GM21381 (cell line): ENCODE measurements around the gene PCDHGA3.
"Not testable (repeated sequence)": the region's sequence is repeated elsewhere in the genome, so short reads cannot be mapped to it uniquely, and the experiment has no call there.

Source experiments
- ATAC-seq: cut with Tn5 transposase; IDR thresholded peaks from one replicate; pipeline ENCODE4 v1.9.1; 2021; ENCODE audit warnings: mild to moderate bottlenecking, moderate library complexity; ENCODE audit not compliant: unreplicated experiment

PCDHGA3 gene

GRCh38 chr5:141345327-141345726 lies 1.7 kb downstream of the PCDHGA3 start:
- ATAC-seq = no peak

- ATAC-seq = not testable (repeated sequence)
Observed at GRCh38 chr5:141346017-141346416, 2.4 kb downstream of the PCDHGA3 start.

DNA sequence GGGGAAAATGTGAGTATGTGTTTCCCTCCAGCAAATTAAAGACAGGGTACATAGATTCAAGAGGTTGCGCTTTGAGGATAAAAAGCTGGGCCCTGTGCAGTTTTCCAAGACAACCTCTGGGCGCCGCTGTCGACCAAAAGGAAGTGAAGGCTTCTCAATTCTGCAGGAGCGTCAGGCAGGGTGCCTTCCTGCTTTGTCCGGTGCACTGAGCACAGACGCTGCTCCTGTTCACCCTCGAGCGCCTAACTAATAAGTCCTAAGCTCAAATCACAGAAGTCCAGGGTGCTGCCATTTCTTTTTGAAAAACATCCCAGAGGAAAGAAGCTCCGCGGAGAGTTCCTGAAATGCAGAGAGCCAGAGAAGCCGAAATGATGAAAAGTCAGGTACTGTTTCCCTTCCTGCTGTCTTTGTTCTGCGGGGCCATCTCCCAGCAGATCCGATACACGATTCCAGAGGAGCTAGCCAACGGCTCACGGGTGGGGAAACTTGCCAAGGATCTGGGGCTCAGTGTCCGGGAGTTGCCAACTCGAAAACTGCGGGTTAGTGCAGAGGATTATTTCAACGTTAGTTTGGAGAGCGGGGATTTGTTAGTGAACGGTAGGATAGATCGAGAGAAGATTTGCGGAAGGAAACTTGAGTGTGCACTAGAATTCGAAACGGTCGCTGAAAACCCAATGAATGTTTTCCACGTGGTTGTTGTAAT lies 6.4 kb downstream of the PCDHGA3 start, which contains the start of gene PCDHGB1:
PCDHGB1 (plus strand) TSS at position 183 of the 703 bp plus-strand sequence; CDS start at position 345, 162 bp downstream.
- ATAC-seq = no peak

DNA sequence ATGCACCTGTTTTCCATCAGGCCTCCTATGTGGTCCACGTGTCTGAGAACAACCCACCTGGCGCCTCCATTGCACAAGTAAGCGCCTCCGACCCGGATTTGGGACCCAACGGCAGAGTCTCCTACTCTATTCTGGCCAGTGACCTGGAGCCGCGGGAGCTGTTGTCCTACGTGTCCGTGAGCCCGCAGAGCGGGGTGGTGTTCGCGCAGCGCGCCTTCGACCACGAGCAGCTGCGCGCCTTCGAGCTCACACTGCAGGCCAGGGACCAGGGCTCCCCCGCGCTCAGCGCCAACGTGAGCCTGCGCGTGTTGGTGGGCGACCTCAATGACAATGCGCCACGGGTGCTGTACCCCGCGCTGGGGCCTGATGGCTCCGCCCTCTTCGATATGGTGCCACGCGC lies 8.0 kb downstream of the PCDHGA3 start:
- ATAC-seq = no peak

GRCh38 chr5:141354900-141355469 lies 11.4 kb downstream of the PCDHGA3 start, which contains the start of gene PCDHGA4:
Gene PCDHGA4, plus strand, starts transcription at chr5:141355021. Its CDS starts 87 bp downstream, at chr5:141355108.
- no peak for ATAC-seq

- no peak for ATAC-seq
Observed at GRCh38 chr5:141355641-141356040, 12.0 kb downstream of the PCDHGA3 start.

GRCh38 chr5:141356133-141356532 lies 12.5 kb downstream of the PCDHGA3 start:
- ATAC-seq = no peak

DNA sequence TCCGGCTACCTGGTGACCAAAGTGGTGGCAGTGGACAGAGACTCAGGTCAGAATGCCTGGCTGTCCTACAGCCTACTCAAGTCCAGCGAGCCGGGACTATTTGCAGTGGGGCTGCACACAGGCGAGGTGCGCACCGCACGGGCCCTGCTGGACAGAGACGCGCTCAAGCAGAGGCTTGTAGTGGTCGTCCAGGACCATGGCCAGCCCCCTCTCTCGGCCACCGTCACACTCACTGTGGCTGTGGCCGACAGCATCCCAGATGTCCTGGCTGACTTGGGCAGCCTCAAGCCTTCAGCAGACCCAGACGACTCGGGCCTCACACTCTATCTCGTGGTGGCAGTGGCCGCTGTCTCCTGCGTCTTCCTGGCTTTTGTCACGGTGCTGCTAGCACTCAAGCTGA lies 13.3 kb downstream of the PCDHGA3 start:
- no peak for ATAC-seq

GRCh38 chr5:141359790-141360426 lies 16.3 kb downstream of the PCDHGA3 start, which contains the start of gene PCDHGB2:
Gene PCDHGB2, plus strand, starts transcription at chr5:141359994. Its CDS starts 142 bp downstream, at chr5:141360136.
- ATAC-seq = no peak

DNA sequence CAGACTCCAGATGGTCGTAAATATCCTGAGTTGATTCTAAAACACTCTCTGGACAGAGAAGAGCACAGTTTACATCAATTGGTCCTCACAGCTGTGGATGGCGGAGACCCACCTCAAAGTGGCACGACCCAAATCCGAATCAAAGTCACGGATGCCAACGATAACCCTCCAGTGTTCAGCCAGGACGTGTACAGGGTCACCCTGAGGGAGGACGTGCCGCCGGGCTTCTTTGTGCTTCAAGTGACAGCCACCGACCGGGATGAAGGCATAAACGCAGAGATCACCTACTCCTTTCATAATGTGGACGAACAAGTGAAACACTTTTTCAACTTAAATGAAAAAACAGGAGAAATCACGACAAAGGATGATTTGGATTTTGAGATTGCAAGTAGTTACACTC lies 17.1 kb downstream of the PCDHGA3 start:
- ATAC-seq = no peak

- no peak for ATAC-seq
Observed at GRCh38 chr5:141362719-141363118, 19.1 kb downstream of the PCDHGA3 start.

DNA sequence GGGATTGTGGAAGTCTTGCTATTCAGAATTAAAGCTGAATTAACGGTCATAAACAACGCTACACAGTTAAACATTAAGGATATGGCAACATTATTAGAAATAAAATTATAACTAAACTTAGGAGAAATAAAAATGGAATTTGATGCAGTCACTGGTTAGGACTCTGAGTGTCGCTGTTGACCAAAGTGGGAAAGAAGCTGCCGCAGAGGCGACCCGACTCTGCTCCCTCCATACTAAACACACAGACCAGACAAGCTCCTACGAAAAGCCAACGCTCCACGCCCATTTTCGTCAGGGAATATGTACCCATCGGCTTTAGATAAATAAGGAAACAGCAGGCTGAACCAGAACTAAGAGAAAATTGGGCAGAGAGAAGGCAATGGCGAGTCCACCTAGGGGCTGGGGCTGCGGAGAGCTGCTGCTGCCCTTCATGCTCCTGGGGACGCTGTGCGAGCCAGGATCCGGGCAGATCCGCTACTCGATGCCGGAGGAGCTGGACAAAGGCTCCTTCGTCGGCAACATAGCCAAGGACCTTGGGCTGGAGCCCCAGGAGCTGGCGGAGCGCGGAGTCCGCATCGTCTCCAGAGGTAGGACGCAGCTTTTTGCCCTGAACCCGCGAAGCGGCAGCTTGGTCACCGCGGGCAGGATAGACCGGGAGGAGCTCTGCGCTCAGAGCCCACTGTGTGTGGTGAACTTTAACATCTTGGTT lies 20.5 kb downstream of the PCDHGA3 start, which contains the start of gene PCDHGA5:
PCDHGA5 (plus strand) TSS at position 211 of the 709 bp plus-strand sequence; CDS start at position 380, 169 bp downstream.
- no peak for ATAC-seq

- ATAC-seq = no peak
Observed at GRCh38 chr5:141366016-141366896, 22.6 kb downstream of the PCDHGA3 start.

DNA sequence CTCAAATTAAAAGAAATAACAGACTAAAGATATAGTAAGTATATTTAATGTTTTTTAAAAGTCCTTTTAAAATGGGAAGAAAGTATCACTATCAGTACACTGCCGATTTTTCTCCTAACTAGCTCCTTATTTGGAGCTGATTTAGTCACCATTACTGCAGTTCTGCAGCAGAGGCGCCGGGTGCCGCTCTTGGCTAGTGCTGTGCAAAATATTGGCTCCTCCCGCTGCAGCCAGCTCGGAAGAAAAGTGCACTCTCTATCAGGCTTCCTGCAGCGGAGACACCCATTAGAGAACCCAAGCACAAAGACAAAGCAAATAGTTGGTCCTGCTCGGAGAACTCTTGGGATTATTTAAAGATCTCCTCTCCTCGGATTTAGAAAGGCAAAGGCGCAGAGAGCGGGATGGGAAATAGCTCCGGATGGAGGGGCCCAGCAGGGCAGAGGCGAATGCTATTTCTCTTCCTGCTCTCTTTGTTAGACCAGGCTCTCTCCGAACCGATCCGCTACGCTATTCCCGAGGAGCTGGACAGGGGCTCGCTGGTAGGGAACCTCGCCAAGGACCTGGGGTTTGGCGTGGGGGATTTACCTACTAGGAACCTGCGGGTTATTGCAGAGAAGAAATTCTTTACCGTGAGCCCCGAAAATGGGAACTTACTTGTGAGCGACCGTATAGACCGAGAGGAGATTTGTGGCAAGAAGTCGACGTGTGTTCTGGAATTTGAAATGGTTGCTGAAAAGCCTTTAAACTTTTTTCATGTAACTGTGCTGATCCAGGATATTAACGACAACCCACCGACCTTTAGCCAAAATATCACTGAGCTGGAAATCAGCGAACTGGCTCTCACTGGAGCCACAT lies 26.6 kb downstream of the PCDHGA3 start, which contains the start of gene PCDHGB3:
PCDHGB3 (plus strand) TSS at position 249 of the 855 bp plus-strand sequence; CDS start at position 402, 153 bp downstream.
- peak; percentile 97 for ATAC-seq

DNA sequence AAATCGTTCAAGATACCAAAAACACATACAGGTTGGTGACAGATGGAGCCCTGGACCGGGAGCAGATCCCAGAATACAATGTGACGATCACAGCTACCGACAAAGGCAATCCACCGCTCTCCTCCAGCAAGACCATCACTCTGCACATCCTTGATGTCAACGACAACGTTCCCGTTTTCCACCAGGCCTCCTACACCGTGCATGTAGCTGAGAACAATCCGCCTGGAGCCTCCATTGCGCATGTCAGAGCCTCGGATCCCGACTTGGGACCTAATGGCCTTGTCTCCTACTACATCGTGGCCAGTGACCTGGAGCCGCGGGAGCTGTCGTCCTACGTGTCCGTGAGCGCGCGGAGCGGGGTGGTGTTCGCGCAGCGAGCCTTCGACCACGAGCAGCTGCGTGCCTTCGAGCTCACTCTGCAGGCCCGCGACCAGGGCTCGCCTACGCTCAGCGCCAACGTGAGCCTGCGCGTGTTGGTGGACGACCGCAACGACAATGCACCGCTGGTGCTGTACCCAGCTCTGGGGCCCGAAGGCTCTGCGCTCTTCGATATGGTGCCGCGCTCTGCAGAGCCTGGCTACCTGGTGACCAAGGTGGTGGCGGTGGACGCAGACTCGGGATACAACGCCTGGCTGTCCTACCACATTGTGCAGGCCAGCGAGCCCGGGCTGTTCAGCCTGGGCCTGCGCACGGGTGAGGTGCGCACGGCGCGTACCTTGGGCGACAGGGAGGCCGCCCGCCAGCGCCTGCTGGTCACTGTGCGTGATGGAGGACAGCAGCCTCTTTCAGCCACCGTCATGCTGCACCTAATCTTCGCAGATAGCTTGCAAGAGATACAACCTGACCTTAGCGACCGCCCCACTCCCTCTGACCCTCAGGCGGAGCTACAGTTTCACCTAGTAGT lies 28.2 kb downstream of the PCDHGA3 start:
- ATAC-seq = no peak

GRCh38 chr5:141373673-141374317 lies 30.2 kb downstream of the PCDHGA3 start, which contains the start of gene PCDHGA6:
Gene PCDHGA6, plus strand, starts transcription at chr5:141373891. Its CDS starts 193 bp downstream, at chr5:141374084.
- no peak for ATAC-seq

DNA sequence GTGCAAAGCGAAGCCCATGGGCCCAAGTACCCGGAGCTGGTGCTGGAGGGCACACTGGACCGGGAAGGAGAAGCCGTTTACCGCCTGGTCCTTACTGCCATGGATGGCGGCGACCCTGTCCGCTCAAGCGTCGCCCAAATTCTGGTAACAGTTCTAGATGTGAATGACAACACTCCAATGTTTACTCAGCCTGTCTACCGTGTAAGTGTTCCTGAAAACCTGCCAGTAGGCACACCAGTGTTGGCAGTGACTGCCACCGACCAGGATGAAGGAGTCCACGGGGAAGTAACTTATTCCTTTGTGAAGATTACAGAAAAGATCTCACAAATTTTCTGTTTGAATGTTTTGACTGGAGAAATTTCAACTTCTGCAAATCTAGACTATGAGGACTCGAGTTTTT lies 31.0 kb downstream of the PCDHGA3 start:
- ATAC-seq = no peak
